Mesendoderm (in vitro differentiated cells): ENCODE data around the gene FBXL14.

Source experiments
- DNase-seq: peaks from one replicate; pipeline ENCODE4 v3.0.0; 2013
- H2AK5ac ChIP-seq: 2 replicates; pipeline ENCODE4 v1.6.1; 2013; ENCODE audit warnings: low read length, inconsistent platforms
- H2BK120ac ChIP-seq: 2 replicates; pipeline ENCODE4 v1.6.1; 2013; ENCODE audit warnings: low read depth, mild to moderate bottlenecking, low read length, moderate library complexity, mixed read lengths
- H2BK15ac ChIP-seq: replicated peaks from 2 replicates; pipeline ENCODE4 v1.6.1; 2013; ENCODE audit warnings: low read depth, mild to moderate bottlenecking, moderate library complexity
- H2BK5ac ChIP-seq: 2 replicates; pipeline ENCODE4 v1.6.1; 2013; ENCODE audit warnings: low read length, inconsistent platforms
- H3K18ac ChIP-seq: 2 replicates; pipeline ENCODE4 v1.6.1; 2013; ENCODE audit warnings: mild to moderate bottlenecking, low read length, mixed read lengths
- H3K23ac ChIP-seq: one replicate; pipeline ENCODE4 v1.6.1; 2013; ENCODE audit warnings: low read length
- H3K27ac ChIP-seq: 2 replicates; pipeline ENCODE4 v1.5.1; 2013; ENCODE audit warnings: low read depth, mild to moderate bottlenecking, inconsistent platforms, low read length, moderate library complexity
- H3K27me3 ChIP-seq: 2 replicates; pipeline ENCODE4 v1.6.1; 2013; ENCODE audit warnings: low read length, control low read depth, mild to moderate bottlenecking, inconsistent platforms; ENCODE audit not compliant: insufficient read depth, poor library complexity
- H3K36me3 ChIP-seq: 2 replicates; pipeline ENCODE4 v1.6.1; 2013; ENCODE audit warnings: low read length, inconsistent platforms; ENCODE audit not compliant: control insufficient read depth, insufficient read depth
- H3K4ac ChIP-seq: one replicate; pipeline ENCODE4 v1.6.1; 2013; ENCODE audit warnings: low read depth, mild to moderate bottlenecking, low read length, moderate library complexity
- H3K4me1 ChIP-seq: 2 replicates; pipeline ENCODE4 v1.6.1; 2013; ENCODE audit warnings: low read depth, low read length, inconsistent platforms; ENCODE audit not compliant: control insufficient read depth
- H3K4me2 ChIP-seq: 2 replicates; pipeline ENCODE4 v1.6.1; 2013; ENCODE audit warnings: low read length
- H3K4me3 ChIP-seq: 2 replicates; pipeline ENCODE4 v1.5.1; 2013; ENCODE audit warnings: mild to moderate bottlenecking, low read length
- H3K56ac ChIP-seq: one replicate; pipeline ENCODE4 v1.6.1; 2013; ENCODE audit warnings: low read length
- H3K79me1 ChIP-seq: 2 replicates; pipeline ENCODE4 v1.6.1; 2013; ENCODE audit warnings: low read length, inconsistent platforms
- H3K79me2 ChIP-seq: 2 replicates; pipeline ENCODE4 v1.6.1; 2013; ENCODE audit warnings: mild to moderate bottlenecking, low read length; ENCODE audit not compliant: control insufficient read depth, insufficient read depth
- H3K9ac ChIP-seq: 2 replicates; pipeline ENCODE4 v1.6.1; 2013; ENCODE audit warnings: low read length, inconsistent platforms
- H4K5ac ChIP-seq: one replicate; pipeline ENCODE4 v1.6.1; 2013; ENCODE audit warnings: low read length
- H4K8ac ChIP-seq: one replicate; pipeline ENCODE4 v1.6.1; 2013; ENCODE audit warnings: low read depth, mild to moderate bottlenecking, control low read depth, low read length, moderate library complexity
- WGBS: extraction: QIAGEN DNeasy Blood & Tissue Kit; methylation state at CpG from one replicate; pipeline ENCODE4 v1.1.7; 2013; ENCODE audit warnings: low lambda C conversion rate, missing lambda C conversion rate; ENCODE audit not compliant: insufficient coverage; ENCODE audit errors: extremely low coverage; 5-methylcytosine and 5-hydroxymethylcytosine counted together

The FBXL14 gene

DNA sequence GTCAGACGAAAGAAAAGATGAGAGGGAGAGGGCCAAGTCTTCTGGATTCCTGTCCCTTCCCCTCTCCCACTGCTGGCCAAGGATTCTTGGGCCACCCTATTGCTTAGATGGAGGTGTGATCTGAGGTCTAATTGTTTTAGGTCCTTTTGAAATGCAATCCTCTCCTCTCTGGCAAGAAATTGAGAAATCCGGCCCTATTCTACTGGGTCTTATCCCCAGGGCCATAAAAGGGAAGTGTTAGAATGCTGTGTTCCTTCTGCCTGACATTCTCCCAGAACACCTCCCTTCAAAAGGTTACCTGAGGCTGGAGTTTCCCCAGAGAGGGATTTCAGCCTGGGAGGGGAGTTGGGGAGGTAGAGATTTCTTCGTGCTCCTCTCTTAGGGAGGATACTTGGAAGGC lies 39.1 kb upstream of the FBXL14 start:
- Histone ChIP-seq H3K23ac (no peak overlapping the region), H3K56ac (no peak overlapping the region)
- no CpG with 5 or more reads among the region's 3 CpGs for WGBS

DNA sequence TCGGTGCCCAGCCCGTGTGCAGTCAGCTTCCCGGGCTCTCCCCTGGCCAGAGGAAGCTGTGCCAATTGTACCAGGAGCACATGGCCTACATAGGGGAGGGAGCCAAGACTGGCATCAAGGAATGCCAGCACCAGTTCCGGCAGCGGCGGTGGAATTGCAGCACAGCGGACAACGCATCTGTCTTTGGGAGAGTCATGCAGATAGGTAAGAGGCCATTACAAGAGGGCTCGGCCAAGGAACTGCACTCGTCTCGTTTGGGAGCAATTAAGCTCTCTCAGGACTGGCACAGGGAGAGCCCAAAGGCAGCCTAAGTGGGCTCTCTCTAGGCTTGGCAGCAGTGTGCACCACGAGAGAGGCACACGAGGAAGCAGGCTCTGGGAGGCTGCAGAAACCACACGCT lies 38.3 kb upstream of the FBXL14 start:
- Histone ChIP-seq H3K56ac (peak overlapping the region; percentile 67), H3K4ac (no peak overlapping the region), H4K8ac (no peak overlapping the region), H2BK15ac (no peak overlapping the region), H3K27ac (no peak overlapping the region), H3K4me1 (peaks cover 9% of the 10 kb centered on the region), H3K27me3 (no peaks in the 10 kb centered on the region), H2AK5ac (no peak overlapping the region), H3K4me2 (no peak overlapping the region), H3K36me3 (no peaks in the 10 kb centered on the region), H2BK120ac (no peak overlapping the region), H3K79me2 (no peaks in the 10 kb centered on the region), H2BK5ac (no peak overlapping the region), H4K5ac (no peak overlapping the region), H3K23ac (no peak overlapping the region), H3K79me1 (no peaks in the 10 kb centered on the region), H3K9ac (no peak overlapping the region), H3K18ac (no peak overlapping the region), H3K4me3 (no peak overlapping the region)
- no CpG with 5 or more reads among the region's 14 CpGs for WGBS
- DNase-seq, result no peak

More for the DNA sequence above, 39.1 kb upstream of the FBXL14 start:
- Histone ChIP-seq H3K4me2 (no peak overlapping the region), H3K79me1 (no peaks in the 10 kb centered on the region), H2BK120ac (no peak overlapping the region), H4K5ac (no peak overlapping the region), H2AK5ac (no peak overlapping the region), H2BK15ac (no peak overlapping the region), H3K79me2 (no peaks in the 10 kb centered on the region), H3K9ac (no peak overlapping the region), H3K4ac (no peak overlapping the region), H2BK5ac (peak overlapping the region; percentile 13), H4K8ac (no peak overlapping the region), H3K27me3 (no peaks in the 10 kb centered on the region), H3K27ac (peak overlapping the region; percentile 24), H3K36me3 (no peaks in the 10 kb centered on the region), H3K4me3 (no peak overlapping the region), H3K4me1 (peaks cover 9% of the 10 kb centered on the region), H3K18ac (no peak overlapping the region)
- DNase-seq, result peak; percentile 83

DNA sequence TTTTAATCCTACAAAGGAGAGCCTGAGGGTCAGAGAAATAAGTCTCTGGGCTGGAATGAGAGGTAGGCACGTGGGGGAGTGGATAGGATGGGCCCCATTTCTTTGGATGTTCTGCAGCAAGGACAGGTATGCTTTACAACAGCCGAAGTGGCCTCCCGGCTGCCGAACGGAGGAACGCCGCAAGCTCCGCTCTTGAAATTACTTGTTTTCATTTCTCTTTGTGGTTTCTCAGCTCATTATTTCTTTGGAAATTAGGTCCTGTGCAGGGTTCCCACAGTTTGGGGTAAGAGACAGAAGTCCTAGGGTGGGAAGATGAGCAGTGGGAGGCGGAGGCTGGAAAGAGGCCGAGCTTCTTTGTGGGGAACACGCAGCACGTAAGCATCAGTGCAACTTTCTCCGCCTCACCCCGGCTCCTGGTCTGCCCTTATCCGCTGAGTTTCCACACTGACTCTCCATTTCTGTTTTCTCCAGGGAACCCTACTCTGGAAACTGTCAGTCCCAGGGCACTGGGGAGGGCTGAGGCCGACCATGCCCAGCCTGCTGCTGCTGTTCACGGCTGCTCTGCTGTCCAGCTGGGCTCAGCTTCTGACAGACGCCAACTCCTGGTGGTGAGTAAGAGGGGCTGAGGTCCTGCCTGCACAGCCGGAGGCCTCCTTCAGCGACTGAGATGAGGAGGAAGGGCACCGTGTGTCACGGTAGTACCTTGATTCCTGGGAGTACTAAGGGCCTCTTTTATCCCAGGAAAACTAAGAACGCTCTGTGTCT lies 36.6 kb upstream of the FBXL14 start:
- H4K8ac ChIP-seq, result no peak overlapping the region
- peaks cover 9% of the 10 kb centered on the region for H3K4me1 ChIP-seq
- WGBS, result no CpG with 5 or more reads among the region's 23 CpGs
- H3K4me2 ChIP-seq, result peak overlapping the region; percentile 70
- peak overlapping the region; percentile 49 for H3K9ac ChIP-seq
- no peak overlapping the region for H4K5ac ChIP-seq
- no peak overlapping the region for H2BK15ac ChIP-seq
- no peak overlapping the region for H2AK5ac ChIP-seq
- no peaks in the 10 kb centered on the region for H3K79me2 ChIP-seq
- H2BK5ac ChIP-seq, result no peak overlapping the region
- peak overlapping the region; percentile 3 for H3K23ac ChIP-seq
- no peak overlapping the region for H3K4ac ChIP-seq
- no peak overlapping the region for H2BK120ac ChIP-seq
- no peaks in the 10 kb centered on the region for H3K27me3 ChIP-seq
- H3K56ac ChIP-seq, result peak overlapping the region; percentile 75
- H3K36me3 ChIP-seq, result no peaks in the 10 kb centered on the region
- no peak overlapping the region for H3K18ac ChIP-seq
- H3K27ac ChIP-seq, result no peak overlapping the region
- DNase-seq, result peak; percentile 80
- H3K4me3 ChIP-seq, result no peak overlapping the region
- H3K79me1 ChIP-seq, result no peaks in the 10 kb centered on the region

DNA sequence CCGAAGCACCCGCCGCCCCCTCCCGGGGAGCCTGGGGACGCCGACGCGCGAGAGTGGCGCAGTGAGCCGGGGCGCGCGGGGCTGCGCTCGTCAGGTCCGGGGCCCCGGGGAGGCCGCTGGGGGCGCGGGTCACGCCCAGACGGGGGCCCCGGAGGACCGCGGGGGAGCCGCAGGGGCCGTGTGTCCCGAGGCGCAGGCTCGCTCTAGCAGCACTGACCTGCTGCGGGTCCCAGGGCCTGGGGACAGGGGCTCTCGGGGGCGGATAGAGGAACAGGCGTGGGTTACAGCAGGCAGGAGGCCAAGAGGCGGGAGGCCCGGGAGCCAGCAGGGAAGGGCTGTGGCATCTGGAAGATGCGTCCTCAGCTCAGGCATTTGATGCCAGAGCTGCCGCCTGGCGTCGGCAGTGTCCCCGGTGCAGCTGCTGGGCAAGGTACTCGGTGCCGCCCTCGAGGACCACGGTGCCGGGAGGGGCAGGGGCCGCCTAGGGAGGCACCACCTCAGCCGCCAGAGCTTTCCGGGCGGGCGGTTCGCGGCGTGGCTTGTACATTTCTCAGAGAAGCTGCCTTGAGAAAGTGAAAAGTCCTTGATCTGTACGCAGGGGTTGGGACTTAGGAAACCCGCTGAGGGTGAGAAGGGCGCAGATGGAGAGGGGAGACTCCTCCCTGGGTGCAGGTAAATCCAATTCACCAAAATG lies 35.9 kb upstream of the FBXL14 start:
- no CpG with 5 or more reads among the region's 58 CpGs for WGBS
- H3K79me2 ChIP-seq, result no peaks in the 10 kb centered on the region
- DNase-seq, result peak; percentile 70

DNA sequence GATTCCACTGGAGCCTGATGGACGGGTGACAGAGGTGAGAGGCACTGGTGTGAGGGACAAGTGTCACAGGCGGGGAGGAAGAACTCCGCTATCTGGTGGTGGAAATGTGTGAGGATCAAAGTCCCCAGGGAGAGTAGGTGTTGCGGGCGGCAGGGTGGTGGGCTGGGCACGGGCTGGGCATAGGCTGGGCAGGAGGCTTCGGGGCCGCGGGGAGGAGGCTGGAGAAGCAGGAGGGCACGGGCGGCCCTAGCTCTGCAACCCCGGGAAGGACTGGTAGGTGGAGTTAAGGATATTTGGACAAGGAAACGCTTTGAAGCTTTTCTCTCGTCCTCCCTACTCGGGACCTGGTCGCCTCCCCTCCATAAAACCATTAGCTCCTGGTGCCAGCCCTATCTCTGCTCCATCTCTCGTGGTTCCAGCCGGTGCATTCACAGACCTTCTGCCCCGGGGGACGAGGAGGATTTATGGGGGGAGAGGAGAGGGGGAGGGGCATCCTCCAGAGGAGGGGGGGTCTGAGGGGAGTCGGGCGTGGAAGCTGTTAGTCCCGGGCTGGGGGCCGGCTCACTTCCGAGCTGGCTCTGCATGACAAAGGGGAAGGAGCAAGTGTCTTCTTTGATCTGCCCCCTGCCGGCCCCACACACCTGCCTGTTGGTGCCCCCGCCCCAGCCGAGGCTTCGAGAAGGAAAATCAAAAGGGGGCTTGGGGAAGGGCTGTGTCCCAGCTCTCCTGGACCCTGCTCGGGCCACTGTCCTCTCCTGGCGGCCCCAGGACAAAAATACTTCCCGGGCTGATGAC lies 35.2 kb upstream of the FBXL14 start:
- Histone ChIP-seq H3K79me2 (no peaks in the 10 kb centered on the region), H3K9ac (peak overlapping the region; percentile 49), H2BK5ac (no peak overlapping the region), H3K56ac (peak overlapping the region; percentile 75), H3K27ac (peak overlapping the region; percentile 13), H3K4me1 (peaks cover 9% of the 10 kb centered on the region), H3K4me2 (peak overlapping the region; percentile 70), H3K36me3 (no peaks in the 10 kb centered on the region), H3K4me3 (no peak overlapping the region), H3K79me1 (no peaks in the 10 kb centered on the region), H2BK15ac (no peak overlapping the region), H3K23ac (no peak overlapping the region), H3K18ac (peak overlapping the region; percentile 9), H3K27me3 (no peaks in the 10 kb centered on the region), H2AK5ac (no peak overlapping the region), H4K8ac (no peak overlapping the region), H3K4ac (no peak overlapping the region), H2BK120ac (no peak overlapping the region), H4K5ac (no peak overlapping the region)
- WGBS, result no CpG with 5 or more reads among the region's 32 CpGs
- DNase-seq, result peak; percentile 84

More for the DNA sequence above, 35.9 kb upstream of the FBXL14 start:
- Histone ChIP-seq H3K4me2 (peak overlapping the region; percentile 70), H3K4me1 (peaks cover 9% of the 10 kb centered on the region), H2AK5ac (no peak overlapping the region), H2BK120ac (no peak overlapping the region), H4K5ac (no peak overlapping the region), H2BK5ac (no peak overlapping the region), H3K27me3 (no peaks in the 10 kb centered on the region), H3K18ac (peak overlapping the region; percentile 9), H3K79me1 (no peaks in the 10 kb centered on the region), H3K36me3 (no peaks in the 10 kb centered on the region), H4K8ac (no peak overlapping the region), H3K27ac (no peak overlapping the region), H3K56ac (peak overlapping the region; percentile 75), H3K9ac (peak overlapping the region; percentile 49), H2BK15ac (no peak overlapping the region), H3K4ac (no peak overlapping the region), H3K4me3 (no peak overlapping the region), H3K23ac (no peak overlapping the region)
